HG03432 (cell line): Measurements from ENCODE around the gene SELE.
"Not testable (repeated sequence)": the region's sequence is repeated elsewhere in the genome, so short reads cannot be mapped to it uniquely, and the experiment has no call there.

Source experiments
- ATAC-seq: cut with Tn5 transposase; IDR thresholded peaks from one replicate; pipeline ENCODE4 v1.9.1; 2021; ENCODE audit warnings: mild to moderate bottlenecking, moderate library complexity; ENCODE audit not compliant: unreplicated experiment

The SELE gene

DNA sequence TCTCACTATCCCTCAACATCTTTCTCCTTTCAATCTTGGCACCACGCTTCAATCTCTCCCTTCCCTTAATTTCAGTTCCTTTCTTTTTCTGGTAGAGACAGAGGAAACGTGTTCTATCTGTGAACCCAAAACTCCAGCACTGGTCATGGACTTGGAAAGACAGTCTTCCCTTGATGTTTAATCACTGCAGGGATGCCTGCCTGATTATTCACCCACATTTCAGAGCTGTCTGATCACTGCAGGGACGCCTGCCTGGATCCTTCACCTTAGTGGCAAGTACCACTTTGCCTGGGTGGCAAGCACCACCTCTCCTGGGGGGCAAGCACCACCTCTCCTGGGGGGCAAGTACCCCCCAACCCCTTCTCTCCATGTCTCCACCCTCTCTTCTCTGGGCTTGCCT is 50.2 kb downstream of the SELE start:
- ATAC-seq, result no peak

DNA sequence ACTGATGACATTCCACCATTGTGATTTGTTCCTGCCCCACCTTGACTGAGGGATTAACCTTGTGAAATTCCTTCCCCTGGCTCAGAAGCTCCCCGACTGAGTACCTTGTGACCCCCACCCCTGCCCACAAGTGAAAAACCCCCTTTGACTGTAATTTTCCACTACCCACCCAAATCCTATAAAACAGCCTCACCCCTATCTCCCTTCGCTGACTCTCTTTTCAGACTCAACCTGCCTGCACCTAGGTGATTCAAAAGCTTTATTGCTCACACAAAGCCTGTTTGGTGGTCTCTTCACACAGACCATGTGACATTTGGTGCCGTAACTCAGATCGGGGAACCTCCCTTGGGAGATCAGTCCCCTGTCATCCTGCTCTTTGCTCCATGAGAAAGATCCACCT is 50.7 kb downstream of the SELE start:
- ATAC-seq, result not testable (repeated sequence)

DNA sequence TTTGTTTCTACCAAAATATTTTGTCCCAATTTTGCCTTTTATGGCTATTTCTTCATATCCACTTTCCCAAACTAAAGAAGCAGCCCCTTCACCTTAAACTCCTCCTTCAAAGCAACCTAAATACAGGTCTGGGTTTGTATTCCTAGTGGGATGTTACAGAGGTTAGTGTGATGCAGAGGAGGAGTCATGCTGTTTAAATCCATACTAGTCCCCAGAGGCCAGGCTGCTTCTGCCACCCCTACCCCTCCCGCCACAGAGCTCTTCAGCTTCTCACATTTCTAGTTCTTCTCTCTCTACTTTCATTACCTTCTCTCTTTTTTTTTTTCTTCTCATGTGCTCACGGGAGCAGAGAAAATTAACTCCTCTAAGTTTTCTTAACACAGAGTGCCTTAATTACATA is 51.8 kb downstream of the SELE start:
- ATAC-seq, result peak; percentile 45

DNA sequence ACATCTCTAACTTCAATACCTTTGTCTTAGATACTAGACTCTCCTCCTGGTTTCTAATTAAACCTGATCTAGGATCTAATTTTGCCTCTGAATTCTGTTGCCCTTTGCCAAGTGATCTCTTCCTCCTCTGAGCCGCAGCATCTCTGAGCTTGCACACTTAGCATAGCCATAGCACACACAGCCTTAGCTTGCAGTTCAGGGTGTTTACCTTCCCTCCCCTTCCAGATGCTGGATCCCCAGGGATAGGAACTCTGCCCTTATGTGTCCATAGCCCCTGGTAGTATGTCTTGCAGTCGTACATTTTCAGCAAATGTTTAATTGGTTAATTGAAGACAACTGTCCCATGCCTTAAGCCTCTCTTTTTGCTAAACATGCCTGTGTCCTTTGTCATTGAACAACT is 52.7 kb downstream of the SELE start:
- peak; percentile 31 for ATAC-seq

DNA sequence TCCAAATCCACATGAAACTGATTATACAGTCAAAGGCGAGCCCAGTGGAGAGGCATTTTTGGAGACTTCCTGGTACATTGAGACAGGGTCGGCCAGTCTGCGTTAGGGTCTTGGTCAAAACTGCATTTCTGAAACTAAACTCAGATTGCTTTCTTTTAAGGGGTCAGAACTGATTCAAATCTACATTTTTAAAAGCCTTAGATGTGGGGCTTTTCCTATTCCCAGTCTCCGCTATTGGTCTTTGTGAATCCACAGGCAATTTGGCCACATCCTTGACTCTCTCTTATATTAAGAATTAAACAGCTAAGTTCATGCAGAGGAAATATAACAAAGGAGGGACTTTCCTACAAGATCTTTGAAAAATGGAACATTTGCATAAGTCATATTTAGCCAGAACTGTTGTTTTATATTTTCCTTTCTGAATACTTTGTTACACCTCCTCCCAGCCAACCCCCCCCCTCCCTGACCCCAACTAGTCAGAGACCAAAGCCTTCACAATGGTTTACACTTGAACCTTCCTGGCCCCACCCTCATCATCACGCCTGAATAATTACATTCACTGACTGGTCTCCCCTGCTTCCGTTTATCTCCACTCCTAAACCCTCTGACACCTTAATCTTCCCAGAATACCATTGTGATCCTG is 53.4 kb downstream of the SELE start:
- ATAC-seq, result peak; percentile 71

DNA sequence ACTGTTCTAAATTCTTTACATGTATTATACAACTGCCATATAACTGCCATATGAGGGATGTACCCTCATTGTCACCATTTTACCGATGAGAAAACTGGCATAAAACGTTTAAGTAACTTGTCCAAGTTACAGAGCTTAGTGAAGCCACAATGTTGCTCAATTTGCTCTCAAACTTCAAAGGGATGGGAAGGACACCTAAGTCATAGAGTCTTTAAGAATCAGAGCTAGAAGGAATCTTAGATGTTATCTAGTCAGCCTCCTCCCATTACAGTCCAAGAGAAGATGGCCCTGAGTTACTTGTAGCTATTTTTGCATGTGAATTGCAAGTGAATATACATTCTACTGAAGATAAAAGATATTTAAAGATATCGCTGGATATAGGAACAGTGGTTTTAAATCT is 54.2 kb downstream of the SELE start:
- ATAC-seq, result no peak

DNA sequence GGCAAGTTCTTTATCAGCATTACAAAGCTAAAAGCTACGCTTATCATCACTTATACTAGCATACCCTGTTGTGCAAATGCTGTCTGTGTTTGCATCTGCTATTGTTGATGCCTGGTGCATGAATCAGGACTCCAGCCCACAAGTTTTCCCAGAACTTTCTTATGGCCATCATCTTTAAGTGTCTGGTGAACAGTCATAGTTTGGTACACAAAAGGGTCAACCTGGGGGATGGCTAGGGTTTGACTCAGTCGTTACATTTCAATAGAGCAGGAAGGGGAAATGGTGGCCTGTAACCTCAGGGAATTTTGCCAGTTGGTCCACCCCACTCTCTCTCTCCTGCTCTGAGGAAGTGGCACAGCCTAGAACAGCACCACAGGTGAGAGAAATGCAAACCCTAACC is 57.9 kb downstream of the SELE start:
- no peak for ATAC-seq
